Measurements from ENCODE around the gene GTF2A2.

DNA sequence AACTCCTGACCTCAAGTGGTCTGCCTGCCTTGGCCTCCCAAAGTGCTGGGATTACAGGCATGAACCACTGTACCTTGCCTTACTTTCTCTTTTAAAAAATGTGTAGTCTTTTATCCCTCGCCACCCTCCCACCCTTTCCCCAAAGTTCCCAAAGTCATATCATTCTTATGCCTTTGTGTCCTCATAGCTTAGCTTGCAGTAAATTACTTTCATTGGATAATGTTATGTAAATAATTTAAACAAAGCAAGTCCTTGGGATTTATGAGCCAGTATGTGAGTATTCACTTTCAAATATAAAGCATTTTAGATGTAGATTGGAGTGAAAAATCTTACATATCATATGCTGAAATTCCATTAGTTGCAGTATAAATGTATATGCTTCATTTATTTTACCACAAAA, 11.0 kb downstream of the GTF2A2 start:
- TF ChIP-seq EZH2 (IDR thresholded peaks at IDR 0.05; ENCODE audit: insufficient read depth, low read length), result no peak
- TF ChIP-seq, protein P1, sequence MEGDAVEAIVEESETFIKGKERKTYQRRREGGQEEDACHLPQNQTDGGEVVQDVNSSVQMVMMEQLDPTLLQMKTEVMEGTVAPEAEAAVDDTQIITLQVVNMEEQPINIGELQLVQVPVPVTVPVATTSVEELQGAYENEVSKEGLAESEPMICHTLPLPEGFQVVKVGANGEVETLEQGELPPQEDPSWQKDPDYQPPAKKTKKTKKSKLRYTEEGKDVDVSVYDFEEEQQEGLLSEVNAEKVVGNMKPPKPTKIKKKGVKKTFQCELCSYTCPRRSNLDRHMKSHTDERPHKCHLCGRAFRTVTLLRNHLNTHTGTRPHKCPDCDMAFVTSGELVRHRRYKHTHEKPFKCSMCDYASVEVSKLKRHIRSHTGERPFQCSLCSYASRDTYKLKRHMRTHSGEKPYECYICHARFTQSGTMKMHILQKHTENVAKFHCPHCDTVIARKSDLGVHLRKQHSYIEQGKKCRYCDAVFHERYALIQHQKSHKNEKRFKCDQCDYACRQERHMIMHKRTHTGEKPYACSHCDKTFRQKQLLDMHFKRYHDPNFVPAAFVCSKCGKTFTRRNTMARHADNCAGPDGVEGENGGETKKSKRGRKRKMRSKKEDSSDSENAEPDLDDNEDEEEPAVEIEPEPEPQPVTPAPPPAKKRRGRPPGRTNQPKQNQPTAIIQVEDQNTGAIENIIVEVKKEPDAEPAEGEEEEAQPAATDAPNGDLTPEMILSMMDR (IDR thresholded peaks at IDR 0.05; ENCODE audit: insufficient read depth, low read depth, low read length), result no peak
